ENCODE data around the gene TMF1.
A peak's percentile ranks its signal among the peaks of the same experiment; 100 is the strongest.

Gene TMF1

DNA sequence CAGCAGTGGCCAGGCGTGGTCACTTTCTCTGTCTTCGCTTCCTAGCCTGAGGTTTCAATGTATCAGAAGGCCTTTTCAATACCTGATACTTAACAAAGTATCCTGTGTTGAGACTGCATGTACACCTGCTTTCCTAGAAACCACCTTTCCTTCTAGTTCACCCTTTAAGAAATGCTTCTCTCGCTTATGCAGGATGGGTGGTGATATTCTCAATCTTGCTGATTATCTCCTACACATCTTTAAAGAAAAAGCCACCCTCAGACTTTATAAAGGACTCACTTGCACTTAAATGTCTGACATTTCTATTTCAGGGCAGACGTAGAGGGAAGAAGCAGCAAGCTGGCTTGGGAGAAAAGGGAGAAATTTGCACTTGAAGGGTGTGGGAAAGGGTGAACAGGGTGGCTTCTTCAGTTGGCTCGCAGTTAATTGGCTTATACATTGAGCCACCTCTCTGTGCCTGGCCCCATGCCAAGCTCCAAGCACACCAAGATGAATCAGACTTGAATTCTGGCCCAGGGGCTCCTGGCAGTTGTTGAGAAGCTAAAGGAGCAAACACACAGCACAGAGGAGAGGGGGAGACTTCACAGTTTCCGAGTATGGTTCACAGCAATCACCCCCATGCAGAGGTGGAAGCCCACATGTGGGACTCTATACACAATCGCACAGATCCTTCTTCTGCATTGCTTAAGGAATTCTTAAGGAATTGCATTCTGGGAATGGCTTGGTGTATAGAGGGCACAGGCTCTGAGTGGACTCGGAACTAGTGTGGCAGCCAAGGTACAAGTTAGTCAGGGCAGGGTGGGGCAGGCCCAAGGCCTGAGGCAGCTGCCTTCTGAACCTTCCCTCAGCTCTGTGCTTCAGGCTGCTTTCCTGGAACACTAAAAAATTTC lies 33.9 kb upstream of the TMF1 start:
- no peak for TF ChIP-seq JUND (IDR thresholded peaks at IDR 0.05; ENCODE audit: low read depth)
- in situ Hi-C loops (cut with HindIII; ENCODE audit: low pct_unique_long_range_greater_than_20kb, low sequenced_read_pairs), result no loop called here
- peak in 1 of 2 experiments; percentile 83 for DNase-seq (ENCODE audit: low read depth in 1 of 2, low spot score in 1 of 2)

- no peak for TF ChIP-seq JUND (IDR thresholded peaks at IDR 0.05; ENCODE audit: low read depth)
- in situ Hi-C loops (cut with HindIII; ENCODE audit: low pct_unique_long_range_greater_than_20kb, low sequenced_read_pairs), result no loop called here
- DNase-seq (ENCODE audit: low read depth in 1 of 2, low spot score in 1 of 2), result no peak
These were observed 33.2 kb upstream of the TMF1 start for GRCh38 chr3:69085168-69085832.

DNA sequence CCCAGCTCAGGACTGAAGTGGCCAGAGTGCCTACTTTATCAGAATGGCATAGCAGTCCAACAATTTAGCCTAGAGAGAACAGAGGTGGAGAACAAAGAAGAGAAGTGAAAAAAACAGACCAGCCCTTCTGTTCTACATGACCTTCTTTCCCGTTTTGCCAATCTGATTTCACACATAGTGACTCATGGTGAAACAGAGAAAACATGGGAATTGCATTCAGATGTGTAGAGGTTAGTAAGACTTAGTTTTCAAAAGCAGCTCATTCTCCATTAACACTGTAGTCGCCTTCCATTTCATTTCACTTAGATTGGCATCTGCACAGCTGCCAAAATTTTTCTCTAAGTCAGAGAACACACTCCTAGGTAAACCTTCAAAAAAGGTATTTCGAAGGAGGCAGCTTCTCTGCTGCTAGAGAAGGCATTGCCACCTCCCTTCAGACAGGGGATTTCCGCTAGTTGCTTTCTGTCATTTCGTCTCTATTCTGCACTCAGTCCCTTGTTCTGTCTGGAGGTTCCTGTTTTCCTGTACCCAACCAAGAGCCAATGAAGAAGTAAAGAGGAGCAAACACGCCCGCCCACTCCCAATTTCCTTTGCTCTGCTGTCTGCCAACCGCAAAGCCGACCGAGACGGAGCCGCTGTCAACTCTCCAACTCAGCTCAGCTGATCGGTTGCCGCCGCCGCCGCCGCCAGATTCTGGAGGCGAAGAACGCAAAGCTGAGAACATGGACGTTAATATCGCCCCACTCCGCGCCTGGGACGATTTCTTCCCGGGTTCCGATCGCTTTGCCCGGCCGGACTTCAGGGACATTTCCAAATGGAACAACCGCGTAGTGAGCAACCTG lies 32.4 kb upstream of the TMF1 start, which contains the start of gene ARL6IP5:
ARL6IP5 (plus strand) TSS at position 612 of the 842 bp plus-strand sequence; CDS start at position 723, 111 bp downstream.
- DNase-seq (ENCODE audit: low read depth in 1 of 2, low spot score in 1 of 2), result peak; percentile 41 to 90
- no peak for TF ChIP-seq JUND (IDR thresholded peaks at IDR 0.05; ENCODE audit: low read depth)
- in situ Hi-C loops (cut with HindIII; ENCODE audit: low pct_unique_long_range_greater_than_20kb, low sequenced_read_pairs), result no loop called here

- in situ Hi-C loops (cut with HindIII; ENCODE audit: low pct_unique_long_range_greater_than_20kb, low sequenced_read_pairs), result no loop called here
- DNase-seq (ENCODE audit: low read depth in 1 of 2, low spot score in 1 of 2), result no peak
- no peak for TF ChIP-seq JUND (IDR thresholded peaks at IDR 0.05; ENCODE audit: low read depth)
These were observed 30.7 kb upstream of the TMF1 start for GRCh38 chr3:69082805-69083204.

DNA sequence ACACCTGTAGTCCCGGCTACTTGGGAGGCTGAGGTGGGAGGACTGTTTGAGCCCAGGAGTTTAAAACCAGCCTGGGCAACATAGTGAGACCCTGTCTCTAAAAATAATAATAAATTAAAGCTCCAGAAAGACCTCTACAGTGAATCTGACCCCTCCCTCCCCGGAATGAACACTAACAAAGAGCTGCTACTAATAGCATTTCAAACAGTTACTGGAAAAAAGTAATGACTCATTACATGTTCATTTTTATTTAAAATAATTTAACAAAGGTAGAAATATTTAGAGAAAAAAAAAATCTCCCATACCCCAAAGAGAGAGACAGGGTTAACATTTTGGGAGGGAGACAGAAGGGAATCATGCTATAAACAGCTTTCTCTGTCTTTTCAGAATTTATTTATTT lies 30.2 kb upstream of the TMF1 start:
- TF ChIP-seq JUND (IDR thresholded peaks at IDR 0.05; ENCODE audit: low read depth), result no peak
- DNase-seq (ENCODE audit: low read depth in 1 of 2, low spot score in 1 of 2), result no peak
- in situ Hi-C loops (cut with HindIII; ENCODE audit: low pct_unique_long_range_greater_than_20kb, low sequenced_read_pairs), result no loop called here

DNA sequence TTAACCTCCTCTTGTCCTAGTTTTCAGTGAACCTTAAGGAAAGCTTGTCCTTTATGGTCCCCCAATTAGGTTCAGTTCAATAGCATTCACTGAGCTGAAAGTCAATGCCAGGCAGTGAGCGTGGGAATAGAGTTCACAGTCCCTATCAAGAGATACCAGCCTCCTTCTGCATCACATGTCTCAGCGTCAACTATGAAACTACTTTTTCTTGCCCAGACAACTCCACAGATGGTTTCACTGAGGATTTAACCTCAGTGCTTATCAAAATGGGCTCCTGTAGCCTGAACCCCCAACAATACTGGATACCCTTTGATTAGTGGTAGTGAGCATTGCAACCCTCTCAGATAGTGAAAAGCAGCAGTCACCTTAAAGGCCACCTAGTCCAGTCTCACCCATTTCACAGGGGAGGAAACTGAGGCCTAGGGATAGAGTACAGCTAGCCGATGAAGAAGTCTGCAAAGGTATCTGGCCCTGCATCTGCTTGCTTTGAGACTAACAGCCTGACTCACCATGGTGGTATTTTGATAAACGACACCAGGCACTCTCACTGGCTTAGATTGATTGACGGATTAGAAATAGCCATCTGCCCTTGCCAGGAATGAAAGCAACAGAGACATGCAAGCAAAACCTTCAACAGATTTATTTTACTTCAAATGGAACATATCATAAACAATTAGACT lies 29.6 kb upstream of the TMF1 start:
- TF ChIP-seq JUND (IDR thresholded peaks at IDR 0.05; ENCODE audit: low read depth), result no peak
- no peak for DNase-seq (ENCODE audit: low read depth in 1 of 2, low spot score in 1 of 2)
- in situ Hi-C loops (cut with HindIII; ENCODE audit: low pct_unique_long_range_greater_than_20kb, low sequenced_read_pairs), result no loop called here

DNA sequence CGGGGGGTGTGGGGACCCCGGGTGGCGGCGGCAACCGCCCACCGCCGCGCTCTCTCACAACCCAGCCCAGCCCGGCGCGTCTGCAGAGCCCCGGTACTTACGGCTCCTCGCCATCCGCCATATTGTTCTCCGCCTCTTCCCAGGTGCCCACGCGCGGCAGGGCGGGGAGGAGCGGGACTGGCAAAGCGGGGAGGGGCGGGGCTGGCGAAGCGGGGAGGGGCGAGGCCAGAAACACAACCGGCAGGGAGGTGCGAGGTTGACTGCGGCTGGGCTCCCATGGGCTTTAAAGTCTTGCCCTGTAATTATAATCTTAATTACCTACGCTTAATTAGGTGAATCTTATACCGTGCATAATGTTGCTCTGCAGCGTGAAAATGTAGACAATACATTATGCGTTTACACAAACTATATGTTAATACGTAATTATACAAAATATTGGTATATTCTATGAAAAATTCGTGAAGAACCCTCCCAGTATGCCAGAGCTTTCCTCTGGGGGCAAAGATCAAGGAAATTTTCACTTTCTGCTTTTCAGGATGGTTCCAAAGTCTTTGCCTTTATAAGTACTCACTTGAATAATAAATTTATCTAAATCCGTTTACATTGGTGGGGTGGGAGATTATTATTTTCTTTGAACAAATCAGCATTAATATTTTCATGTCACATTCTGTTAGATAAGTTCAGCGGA lies 28.2 kb upstream of the TMF1 start, which contains the start of gene UBA3:
UBA3 (minus strand) TSS at position 133 of the 688 bp plus-strand sequence; CDS start at position 121, 12 bp downstream.
- in situ Hi-C loops (cut with HindIII; ENCODE audit: low pct_unique_long_range_greater_than_20kb, low sequenced_read_pairs), result no loop called here
- DNase-seq (ENCODE audit: low read depth in 1 of 2, low spot score in 1 of 2), result peak; percentile 14 to 86
- no peak for TF ChIP-seq JUND (IDR thresholded peaks at IDR 0.05; ENCODE audit: low read depth)

- in situ Hi-C loops (cut with HindIII; ENCODE audit: low pct_unique_long_range_greater_than_20kb, low sequenced_read_pairs), result no loop called here
- no peak for DNase-seq (ENCODE audit: low read depth in 1 of 2, low spot score in 1 of 2)
- TF ChIP-seq JUND (IDR thresholded peaks at IDR 0.05; ENCODE audit: low read depth), result no peak
These were observed 27.4 kb upstream of the TMF1 start for GRCh38 chr3:69079269-69080159.

- no peak for DNase-seq (ENCODE audit: low read depth in 1 of 2, low spot score in 1 of 2)
- in situ Hi-C loops (cut with HindIII; ENCODE audit: low pct_unique_long_range_greater_than_20kb, low sequenced_read_pairs), result no loop called here
- TF ChIP-seq JUND (IDR thresholded peaks at IDR 0.05; ENCODE audit: low read depth), result no peak
These were observed 20.8 kb upstream of the TMF1 start for GRCh38 chr3:69072928-69073327.

DNA sequence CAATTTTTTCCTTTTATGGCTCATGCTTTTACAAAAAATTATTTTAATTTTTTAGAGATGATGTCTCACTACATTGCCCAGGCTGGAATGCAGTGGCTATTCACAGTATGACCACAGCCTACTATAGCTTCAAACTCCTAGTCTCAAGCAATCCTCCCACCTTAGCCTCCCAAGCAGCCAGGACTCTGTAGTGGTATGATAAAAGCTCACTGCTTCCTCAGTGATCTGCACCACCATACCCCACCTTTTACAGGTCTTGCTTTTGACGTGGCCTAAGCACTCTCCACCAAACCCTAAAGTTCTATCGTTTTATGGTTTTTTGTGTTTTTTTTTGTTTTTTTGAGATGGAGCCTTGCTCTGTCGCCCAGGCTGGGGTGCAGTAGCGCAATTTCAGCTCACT lies 14.0 kb upstream of the TMF1 start:
- in situ Hi-C loops (cut with HindIII; ENCODE audit: low pct_unique_long_range_greater_than_20kb, low sequenced_read_pairs), result no loop called here

More for the DNA sequence above, 14.0 kb upstream of the TMF1 start:
- TF ChIP-seq JUND (IDR thresholded peaks at IDR 0.05; ENCODE audit: low read depth), result no peak
- no peak for DNase-seq (ENCODE audit: low read depth in 1 of 2, low spot score in 1 of 2)

All from T47D (cell line).